HG03442 (cell line): ENCODE measurements around the gene ACHE.
A peak's percentile ranks its signal among the peaks of the same experiment; 100 is the strongest.

Experiments used
- ATAC-seq: cut with Tn5 transposase; IDR thresholded peaks from one replicate; pipeline ENCODE4 v1.9.1; 2021; ENCODE audit warnings: mild to moderate bottlenecking, moderate library complexity; ENCODE audit not compliant: unreplicated experiment

Gene ACHE

GRCh38 chr7:100896732-100897608, 1.3 kb upstream of the ACHE start:
- ATAC-seq = no peak

- ATAC-seq = no peak
Observed at GRCh38 chr7:100895956-100896731, 456 bp upstream of the ACHE start.

GRCh38 chr7:100894860-100895700, 608 bp downstream of the ACHE start:
- ATAC-seq = no peak

GRCh38 chr7:100893910-100894721, 1.6 kb downstream of the ACHE start:
- no peak for ATAC-seq

- no peak for ATAC-seq
Observed at GRCh38 chr7:100893318-100893895, 2.3 kb downstream of the ACHE start.

GRCh38 chr7:100892364-100893317, 3.0 kb downstream of the ACHE start:
- no peak for ATAC-seq

- no peak for ATAC-seq
Observed at GRCh38 chr7:100891568-100892247, 4.0 kb downstream of the ACHE start.

GRCh38 chr7:100890653-100891567, 4.8 kb downstream of the ACHE start:
- ATAC-seq = no peak

GRCh38 chr7:100888988-100889750, 6.5 kb downstream of the ACHE start, which contains the start of gene UFSP1:
Gene UFSP1 (minus strand): TSS chr7:100889715. CDS start chr7:100889271, 444 bp downstream.
- peak; percentile 27 for ATAC-seq

- no peak for ATAC-seq
Observed at GRCh38 chr7:100888291-100888987, 7.2 kb downstream of the ACHE start.

- no peak for ATAC-seq
Observed at GRCh38 chr7:100887516-100888290, 8.0 kb downstream of the ACHE start.

- ATAC-seq = no peak
Observed at GRCh38 chr7:100886936-100887515, 8.7 kb downstream of the ACHE start.

GRCh38 chr7:100886142-100886935, 9.3 kb downstream of the ACHE start:
- ATAC-seq = no peak
